ENCODE data around the gene PDS5B. TPM values are rescaled to one million over a fixed set of nuclear protein-coding genes. Genes with fewer than 3 reads are reported as not detected.
"Not testable (repeated sequence)": the region's sequence is repeated elsewhere in the genome, so short reads cannot be mapped to it uniquely, and the experiment has no call there.

PDS5B gene

GRCh38 chr13:32823597-32823996 lies 237.3 kb downstream of the PDS5B start:
- H3K4me3 ChIP-seq (ENCODE audit: low read length): no peak overlapping the region
- H3K4me2 ChIP-seq (ENCODE audit: low read length): no peak overlapping the region
- H3K9ac ChIP-seq (ENCODE audit: low read depth, low read length): no peak overlapping the region
- no peaks in the 10 kb centered on the region for H3K9me3 ChIP-seq (replicated peaks; ENCODE audit: low read length)
- H3K27me3 ChIP-seq (ENCODE audit: control insufficient read depth, insufficient read depth, low read length): no peaks in the 10 kb centered on the region
- H3K4me1 ChIP-seq (ENCODE audit: control insufficient read depth, insufficient read depth, low read length): peaks cover 10% of the 10 kb centered on the region
- H3K36me3 ChIP-seq (ENCODE audit: insufficient read depth, low read length): no peaks in the 10 kb centered on the region

- Histone ChIP-seq H3K4me3 (ENCODE audit: low read length) (no peak overlapping the region), H3K27me3 (ENCODE audit: control insufficient read depth, insufficient read depth, low read length) (no peaks in the 10 kb centered on the region), H3K9me3 (replicated peaks; ENCODE audit: low read length) (no peaks in the 10 kb centered on the region), H3K9ac (ENCODE audit: low read depth, low read length) (no peak overlapping the region), H3K36me3 (ENCODE audit: insufficient read depth, low read length) (no peaks in the 10 kb centered on the region), H3K4me2 (ENCODE audit: low read length) (no peak overlapping the region), H3K4me1 (ENCODE audit: control insufficient read depth, insufficient read depth, low read length) (peaks cover 10% of the 10 kb centered on the region)
These were observed 237.8 kb downstream of the PDS5B start for GRCh38 chr13:32824061-32824460.

GRCh38 chr13:32824675-32825074 lies 238.4 kb downstream of the PDS5B start:
- peaks cover 15% of the 10 kb centered on the region for H3K4me1 ChIP-seq (ENCODE audit: control insufficient read depth, insufficient read depth, low read length)
- H3K36me3 ChIP-seq (ENCODE audit: insufficient read depth, low read length): no peaks in the 10 kb centered on the region
- H3K9me3 ChIP-seq (replicated peaks; ENCODE audit: low read length): no peaks in the 10 kb centered on the region
- H3K4me3 ChIP-seq (ENCODE audit: low read length): no peak overlapping the region
- H3K27me3 ChIP-seq (ENCODE audit: control insufficient read depth, insufficient read depth, low read length): no peaks in the 10 kb centered on the region
- no peak overlapping the region for H3K9ac ChIP-seq (ENCODE audit: low read depth, low read length)
- peak overlapping the region; percentile 3 for H3K4me2 ChIP-seq (ENCODE audit: low read length)

- Histone ChIP-seq H3K4me3 (ENCODE audit: low read length) (no peak overlapping the region), H3K9me3 (replicated peaks; ENCODE audit: low read length) (no peaks in the 10 kb centered on the region), H3K4me1 (ENCODE audit: control insufficient read depth, insufficient read depth, low read length) (peaks cover 23% of the 10 kb centered on the region), H3K9ac (ENCODE audit: low read depth, low read length) (no peak overlapping the region), H3K27me3 (ENCODE audit: control insufficient read depth, insufficient read depth, low read length) (no peaks in the 10 kb centered on the region), H3K4me2 (ENCODE audit: low read length) (no peak overlapping the region), H3K36me3 (ENCODE audit: insufficient read depth, low read length) (no peaks in the 10 kb centered on the region)
These were observed 239.2 kb downstream of the PDS5B start for GRCh38 chr13:32825481-32825880.

GRCh38 chr13:32826372-32826771 lies 240.1 kb downstream of the PDS5B start:
- not testable (repeated sequence) for H3K9ac ChIP-seq (ENCODE audit: low read depth, low read length); H3K27me3 ChIP-seq (ENCODE audit: control insufficient read depth, insufficient read depth, low read length); H3K4me2 ChIP-seq (ENCODE audit: low read length); H3K9me3 ChIP-seq (replicated peaks; ENCODE audit: low read length); H3K4me3 ChIP-seq (ENCODE audit: low read length); H3K36me3 ChIP-seq (ENCODE audit: insufficient read depth, low read length)
- H3K4me1 ChIP-seq (ENCODE audit: control insufficient read depth, insufficient read depth, low read length): peaks cover 23% of the 10 kb centered on the region

Small RNA genes within 50 kb of the gene (small RNA-seq; reads per million reads assigned to genes)
- gene RNY1P4: not detected

Measured in skeletal muscle satellite cell (primary cell).